ENCODE results near the gene TOM1L2. TPM values are rescaled to one million over a fixed set of nuclear protein-coding genes. Genes with fewer than 3 reads are reported as not detected.

Gene TOM1L2
- total and polyA plus RNA-seq, 4 experiments from 2014 or later, result 1.6 to 63.1 (median 35.7) TPM

DNA sequence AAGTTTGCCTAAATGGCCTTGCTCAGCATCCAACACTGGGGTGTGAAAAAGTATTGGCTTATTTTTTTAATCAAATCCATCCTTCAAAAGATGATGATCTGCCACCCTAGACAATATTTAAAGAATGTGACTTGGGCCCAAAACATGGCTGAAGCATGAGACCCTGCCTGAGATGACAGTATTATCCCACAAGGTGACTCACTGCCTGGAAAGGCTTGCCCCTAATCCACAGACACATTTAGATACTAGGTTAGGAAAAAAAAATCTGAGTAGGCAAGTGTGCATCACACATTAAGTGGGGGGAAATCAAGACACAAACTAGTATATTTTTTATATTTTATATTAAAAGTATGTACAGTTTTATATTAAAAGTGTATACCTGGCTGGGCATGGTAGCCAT lies 38.4 kb downstream of the TOM1L2 start:
- peaks cover 24% of the 10 kb centered on the region for H3K4me1 ChIP-seq (ENCODE audit: insufficient read depth, low read length)
- no peaks in the 10 kb centered on the region for H3K36me3 ChIP-seq (ENCODE audit: insufficient read depth, low read length)
- Mint-ChIP-seq H3K4me1 (peaks cover 26 to 54% (median 36%) of the 10 kb centered on the region in 4 donors), H3K4me3 (no peak overlapping the region), H3K36me3 (no peaks in the 10 kb centered on the region), H3K27ac (no peak overlapping the region), H3K9me3 (no peaks in the 10 kb centered on the region), H3K27me3 (no peaks in the 10 kb centered on the region)
- H3K27ac ChIP-seq (ENCODE audit: low read depth, low read length), result no peak overlapping the region
- intact Hi-C loops (cut with micrococcal nuclease), result no loop called here
- H3K9me3 ChIP-seq (ENCODE audit: control insufficient read depth in 1 of 2, low read length in 2 of 2), result no peaks in the 10 kb centered on the region
- no peak for DNase-seq
- CTCF ChIA-PET (ENCODE audit: partially characterized antibody), result no interaction called here
- no peaks in the 10 kb centered on the region for H3K27me3 ChIP-seq (ENCODE audit: insufficient read depth, low read length)
- POLR2A ChIA-PET (ENCODE audit: partially characterized antibody), result no interaction called here
- no peak overlapping the region for H3K4me3 ChIP-seq (ENCODE audit: low read length in 2 of 2)

DNA sequence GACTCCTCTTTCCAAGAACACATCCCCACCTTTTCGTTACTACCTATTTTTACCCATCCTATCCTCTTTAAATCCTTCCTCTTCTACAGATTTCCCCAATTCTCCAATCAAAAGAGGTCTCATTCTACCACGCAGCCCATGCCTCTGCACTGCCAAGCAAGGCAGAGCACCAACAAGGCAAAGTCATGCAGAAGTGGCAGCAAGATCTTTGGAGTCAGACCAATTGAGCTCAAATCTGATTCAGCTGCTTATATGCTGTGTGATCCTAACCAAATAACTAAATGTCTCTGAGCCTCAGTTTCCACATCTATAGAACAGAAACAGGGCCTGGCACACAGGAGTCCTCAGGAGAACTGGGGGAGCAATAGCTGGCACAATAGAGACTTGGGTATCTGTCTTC lies 41.0 kb downstream of the TOM1L2 start:
- peak overlapping the region in 4 of 7 donors; percentile 25 to 72 (median 52) for H3K27ac Mint-ChIP-seq

DNA sequence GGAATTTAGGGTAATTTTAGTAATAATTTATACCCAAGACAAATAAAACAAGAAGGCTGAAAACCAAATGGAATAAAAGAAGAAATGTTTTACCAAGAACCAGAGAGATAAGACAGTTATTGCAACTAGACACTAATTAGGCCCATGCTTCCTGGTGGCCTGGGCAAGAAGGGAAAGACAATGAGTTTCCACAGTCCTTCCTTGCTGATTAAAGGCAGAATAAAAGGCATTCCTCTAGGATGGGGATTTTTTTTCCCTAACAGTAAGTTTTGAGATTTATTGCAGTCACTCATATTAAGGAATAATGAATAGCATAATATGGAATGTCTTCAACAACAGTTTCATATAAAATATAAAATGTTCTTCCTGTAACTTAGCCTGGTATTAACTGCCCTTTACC lies 41.5 kb downstream of the TOM1L2 start:
- peak overlapping the region in 3 of 7 donors; percentile 25 to 55 (median 48) for H3K27ac Mint-ChIP-seq
- H3K9me3 Mint-ChIP-seq, result no peaks in the 10 kb centered on the region
- no peaks in the 10 kb centered on the region for H3K36me3 ChIP-seq (ENCODE audit: insufficient read depth, low read length)
- intact Hi-C loops (cut with micrococcal nuclease), result no loop called here
- no peaks in the 10 kb centered on the region for H3K36me3 Mint-ChIP-seq
- H3K9me3 ChIP-seq (ENCODE audit: control insufficient read depth in 1 of 2, low read length in 2 of 2), result no peaks in the 10 kb centered on the region
- peaks cover 16 to 33% (median 22%) of the 10 kb centered on the region in 4 donors for H3K4me1 Mint-ChIP-seq
- no peak overlapping the region for H3K4me3 ChIP-seq (ENCODE audit: low read length in 2 of 2)
- no peaks in the 10 kb centered on the region for H3K27me3 ChIP-seq (ENCODE audit: insufficient read depth, low read length)
- DNase-seq, result no peak
- H3K27me3 Mint-ChIP-seq, result no peaks in the 10 kb centered on the region
- H3K27ac ChIP-seq (ENCODE audit: low read depth, low read length), result no peak overlapping the region
- peaks cover 13% of the 10 kb centered on the region for H3K4me1 ChIP-seq (ENCODE audit: insufficient read depth, low read length)
- ChIA-PET POLR2A (ENCODE audit: partially characterized antibody) (interaction anchor here (0.9 kb wide), 1 partner anchor 14 kb away, joined by 3 read pairs; no protein-coding TSS in a partner anchor), CTCF (ENCODE audit: partially characterized antibody) (interaction anchor here (0.9 kb wide), 1 partner anchor 100 kb away, joined by 3 read pairs; no protein-coding TSS in a partner anchor)
- no peak overlapping the region for H3K4me3 Mint-ChIP-seq

More for the DNA sequence above, 41.0 kb downstream of the TOM1L2 start:
- ChIA-PET POLR2A (ENCODE audit: partially characterized antibody) (interaction anchor here (0.9 kb wide), 1 partner anchor 14 kb away, joined by 3 read pairs; no protein-coding TSS in a partner anchor), CTCF (ENCODE audit: partially characterized antibody) (interaction anchor here (0.9 to 1.2 kb wide), 2 partner anchors 12 to 99 kb away, joined by 3 to 5 read pairs; no protein-coding TSS in a partner anchor)
- Mint-ChIP-seq H3K36me3 (no peaks in the 10 kb centered on the region), H3K4me1 (peaks cover 21 to 38% (median 27%) of the 10 kb centered on the region in 4 donors), H3K9me3 (no peaks in the 10 kb centered on the region), H3K4me3 (no peak overlapping the region), H3K27me3 (no peaks in the 10 kb centered on the region)
- peaks cover 18% of the 10 kb centered on the region for H3K4me1 ChIP-seq (ENCODE audit: insufficient read depth, low read length)
- no peak for DNase-seq
- H3K9me3 ChIP-seq (ENCODE audit: control insufficient read depth in 1 of 2, low read length in 2 of 2), result no peaks in the 10 kb centered on the region
- H3K36me3 ChIP-seq (ENCODE audit: insufficient read depth, low read length), result no peaks in the 10 kb centered on the region
- H3K4me3 ChIP-seq (ENCODE audit: low read length in 2 of 2), result no peak overlapping the region
- intact Hi-C loops (cut with micrococcal nuclease), result no loop called here
- no peaks in the 10 kb centered on the region for H3K27me3 ChIP-seq (ENCODE audit: insufficient read depth, low read length)
- no peak overlapping the region for H3K27ac ChIP-seq (ENCODE audit: low read depth, low read length)

DNA sequence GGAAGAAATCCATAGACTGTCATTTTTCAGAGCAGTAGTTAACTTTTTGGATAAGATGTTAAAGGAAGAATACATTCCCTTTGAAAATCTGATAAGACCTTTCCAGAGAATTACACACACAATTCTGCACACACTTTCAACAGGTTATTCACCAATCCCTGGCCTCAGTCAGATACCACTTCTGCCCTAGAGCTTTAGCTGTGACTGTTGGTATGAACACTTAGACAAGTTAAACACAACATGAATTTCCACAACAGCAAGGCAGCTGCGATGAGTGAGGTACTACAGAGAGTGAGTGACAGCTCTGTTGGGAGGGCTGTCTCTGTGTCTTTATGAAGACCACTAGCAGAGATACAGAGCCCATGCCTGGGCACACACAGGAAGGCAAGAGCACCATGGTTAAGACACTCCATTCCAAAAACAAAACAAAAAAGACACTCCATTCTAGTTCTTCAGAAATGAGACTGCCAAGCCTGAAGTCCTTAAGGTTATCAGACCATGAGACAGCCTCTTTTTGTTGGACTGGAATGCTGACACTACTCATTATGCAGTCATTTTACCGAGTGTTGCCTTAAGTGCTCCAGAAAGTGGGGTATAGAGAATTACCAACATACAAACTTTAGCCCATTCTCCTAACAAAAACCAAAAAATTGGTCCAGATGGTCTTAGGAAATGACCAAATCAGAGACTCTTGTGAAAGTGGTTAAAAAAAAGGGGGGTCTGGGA lies 42.4 kb downstream of the TOM1L2 start:
- Mint-ChIP-seq H3K36me3 (no peaks in the 10 kb centered on the region), H3K4me1 (peaks cover 7 to 25% (median 14%) of the 10 kb centered on the region in 4 donors), H3K9me3 (no peaks in the 10 kb centered on the region), H3K27me3 (no peaks in the 10 kb centered on the region), H3K4me3 (no peak overlapping the region), H3K27ac (peak overlapping the region in 2 of 7 donors; percentile 58 to 64)
- ChIA-PET CTCF (ENCODE audit: partially characterized antibody) (interaction anchor here (2.9 kb wide), 1 partner anchor 11 kb away, joined by 10 read pairs; no protein-coding TSS in a partner anchor), POLR2A (ENCODE audit: partially characterized antibody) (no interaction called here)
- Histone ChIP-seq H3K36me3 (ENCODE audit: insufficient read depth, low read length) (no peaks in the 10 kb centered on the region), H3K9me3 (ENCODE audit: control insufficient read depth in 1 of 2, low read length in 2 of 2) (no peaks in the 10 kb centered on the region), H3K27me3 (ENCODE audit: insufficient read depth, low read length) (no peaks in the 10 kb centered on the region), H3K4me3 (ENCODE audit: low read length in 2 of 2) (no peak overlapping the region), H3K4me1 (ENCODE audit: insufficient read depth, low read length) (peaks cover 4% of the 10 kb centered on the region), H3K27ac (ENCODE audit: low read depth, low read length) (no peak overlapping the region)
- intact Hi-C loops (cut with micrococcal nuclease), result no loop called here
- no peak for DNase-seq

DNA sequence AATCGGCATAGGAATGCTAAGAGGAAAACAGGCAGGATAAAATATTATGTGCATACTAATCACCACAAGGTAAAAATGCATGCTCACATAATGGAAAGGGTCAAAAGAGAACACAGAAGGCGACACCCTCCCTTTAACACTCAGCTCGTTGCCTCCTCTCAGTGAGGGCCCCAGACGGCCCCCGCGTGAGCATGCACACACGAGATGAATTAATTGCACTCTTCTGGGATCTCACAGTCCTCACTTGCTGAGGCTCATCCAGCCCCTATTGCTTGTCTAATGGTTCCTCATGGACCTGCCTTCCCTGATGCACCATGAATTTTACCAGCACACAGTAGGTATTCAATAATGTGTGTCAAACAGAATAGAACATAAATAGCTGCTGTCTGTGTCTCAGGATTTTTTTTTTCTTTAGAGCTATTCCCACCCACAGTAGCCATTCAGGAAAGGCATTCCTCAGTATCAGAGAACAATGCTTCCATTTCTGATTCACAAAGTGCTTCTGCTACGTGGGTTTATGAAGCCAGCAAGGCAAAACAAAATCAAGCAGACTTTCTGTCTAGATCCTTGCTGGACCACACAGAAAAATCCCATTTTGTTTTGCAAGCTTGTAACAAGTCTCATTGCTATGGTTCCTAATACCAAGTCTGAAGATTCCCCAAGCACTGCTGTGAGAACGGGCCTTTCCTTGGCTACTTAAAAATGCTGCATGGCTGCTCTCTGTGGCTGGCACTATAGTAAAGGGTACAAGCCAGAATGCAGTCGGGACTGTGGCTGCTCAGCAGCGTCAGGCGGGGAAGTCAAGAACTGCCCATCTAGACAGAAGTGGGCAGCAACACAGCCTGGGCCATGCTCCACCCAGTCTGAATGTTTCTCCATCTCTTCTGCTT lies 43.6 kb downstream of the TOM1L2 start:
- intact Hi-C loops (cut with micrococcal nuclease), result no loop called here
- H3K36me3 Mint-ChIP-seq, result no peaks in the 10 kb centered on the region
- H3K9me3 ChIP-seq (ENCODE audit: control insufficient read depth in 1 of 2, low read length in 2 of 2), result no peaks in the 10 kb centered on the region
- H3K27me3 Mint-ChIP-seq, result no peaks in the 10 kb centered on the region
- ChIA-PET POLR2A (ENCODE audit: partially characterized antibody) (interaction anchor here (0.8 kb wide), 1 partner anchor 9 kb away, joined by 3 read pairs; no protein-coding TSS in a partner anchor), CTCF (ENCODE audit: partially characterized antibody) (interaction anchor here (2.9 kb wide), 1 partner anchor 10 kb away, joined by 10 read pairs; no protein-coding TSS in a partner anchor)
- DNase-seq, result no peak
- H3K36me3 ChIP-seq (ENCODE audit: insufficient read depth, low read length), result no peaks in the 10 kb centered on the region
- no peak overlapping the region for H3K27ac ChIP-seq (ENCODE audit: low read depth, low read length)
- H3K4me3 ChIP-seq (ENCODE audit: low read length in 2 of 2), result no peak overlapping the region
- H3K27me3 ChIP-seq (ENCODE audit: insufficient read depth, low read length), result no peaks in the 10 kb centered on the region
- peak overlapping the region in 2 of 7 donors; percentile 32 to 38 for H3K27ac Mint-ChIP-seq
- H3K4me1 Mint-ChIP-seq, result peaks cover 7 to 16% (median 8%) of the 10 kb centered on the region in 4 donors
- no peaks in the 10 kb centered on the region for H3K9me3 Mint-ChIP-seq
- no peaks in the 10 kb centered on the region for H3K4me1 ChIP-seq (ENCODE audit: insufficient read depth, low read length)
- no peak overlapping the region for H3K4me3 Mint-ChIP-seq

DNA sequence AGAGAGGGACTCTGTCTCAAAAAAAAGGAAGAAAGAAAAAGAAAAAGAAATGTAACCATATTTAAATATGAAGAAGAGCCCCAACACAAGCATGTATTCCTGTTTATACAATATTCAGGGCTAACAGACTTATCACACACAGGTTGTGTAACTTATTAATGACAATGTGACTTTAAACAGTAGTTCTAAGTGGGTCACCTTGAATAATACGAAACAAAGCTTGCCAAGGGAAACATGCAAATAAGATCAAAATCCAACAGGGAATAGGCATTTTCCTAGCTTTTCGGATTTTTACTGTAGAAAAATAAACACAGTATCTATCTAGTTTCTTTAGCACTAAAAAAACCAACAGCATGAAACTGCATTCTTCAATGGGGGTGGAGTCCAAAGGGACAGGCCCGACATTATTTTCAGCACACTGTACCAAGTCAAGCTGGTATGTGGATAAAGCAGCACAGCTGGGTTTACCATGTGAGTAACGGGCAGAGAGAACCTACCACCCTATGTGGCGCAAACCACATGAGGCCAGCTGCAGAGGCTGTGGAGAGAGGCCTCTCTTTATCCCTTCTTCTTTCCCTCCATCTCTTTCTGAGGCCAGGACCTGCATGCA lies 45.3 kb downstream of the TOM1L2 start:
- ChIA-PET CTCF (ENCODE audit: partially characterized antibody) (interaction anchor here (2.9 kb wide), 1 partner anchor 8 kb away, joined by 10 read pairs; no protein-coding TSS in a partner anchor), POLR2A (ENCODE audit: partially characterized antibody) (no interaction called here)
- Mint-ChIP-seq H3K4me1 (peaks cover 7 to 16% (median 11%) of the 10 kb centered on the region in 4 donors), H3K36me3 (no peaks in the 10 kb centered on the region), H3K27ac (no peak overlapping the region), H3K27me3 (no peaks in the 10 kb centered on the region), H3K4me3 (no peak overlapping the region), H3K9me3 (no peaks in the 10 kb centered on the region)
- Histone ChIP-seq H3K4me3 (ENCODE audit: low read length in 2 of 2) (no peak overlapping the region), H3K4me1 (ENCODE audit: insufficient read depth, low read length) (no peaks in the 10 kb centered on the region), H3K27me3 (ENCODE audit: insufficient read depth, low read length) (no peaks in the 10 kb centered on the region), H3K27ac (ENCODE audit: low read depth, low read length) (no peak overlapping the region), H3K36me3 (ENCODE audit: insufficient read depth, low read length) (no peaks in the 10 kb centered on the region), H3K9me3 (ENCODE audit: control insufficient read depth in 1 of 2, low read length in 2 of 2) (no peaks in the 10 kb centered on the region)
- intact Hi-C loops (cut with micrococcal nuclease), result no loop called here
- no peak for DNase-seq

All from CD4-positive, alpha-beta memory T cell (primary cell).